ENCODE data around the gene SARS1. TPM values are rescaled to one million over a fixed set of nuclear protein-coding genes. Genes with fewer than 3 reads are reported as not detected.

The SARS1 gene
- total and polyA plus RNA-seq, 5 donors, result 84.5 to 146 (median 134) TPM

DNA sequence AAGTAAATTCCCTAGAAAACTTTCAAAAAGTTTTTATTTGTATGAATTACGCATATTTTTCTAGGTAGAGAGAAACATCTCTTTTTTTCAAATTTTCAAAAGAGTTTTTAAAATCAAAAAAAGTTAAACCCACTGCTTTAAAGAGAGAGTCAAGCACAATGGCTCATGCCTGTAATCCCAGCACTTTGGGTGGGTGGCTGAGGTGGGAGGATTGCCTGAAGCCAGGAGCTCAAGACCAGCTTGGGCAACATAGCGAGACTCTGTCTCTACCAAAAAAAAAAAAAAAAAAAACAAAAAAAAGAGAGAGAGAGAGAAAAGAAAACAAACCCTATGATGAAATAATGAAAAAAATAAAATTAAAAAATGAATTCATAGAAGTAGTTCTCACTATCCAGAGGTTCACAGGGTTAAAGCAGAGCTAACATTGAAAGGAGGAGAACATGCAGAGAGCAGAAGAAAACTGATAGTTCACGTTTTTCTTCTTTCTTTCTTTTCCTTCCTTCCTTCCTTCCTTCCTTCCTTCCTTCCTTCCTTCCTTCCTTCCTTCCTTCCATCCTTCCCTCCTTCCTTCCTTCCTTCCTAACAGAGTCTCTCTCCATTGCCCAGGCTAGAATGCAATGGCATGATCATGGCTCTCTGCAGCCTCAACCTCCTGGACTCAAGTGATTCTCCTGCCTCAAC, 30.5 kb upstream of the SARS1 start:
- Histone ChIP-seq H3K4me1 (ENCODE audit: control insufficient read depth, insufficient read depth, low read length) (no peaks in the 10 kb centered on the region), H3K4me3 (ENCODE audit: low read length) (no peak overlapping the region), H3K9me3 (ENCODE audit: control insufficient read depth, low read length) (no peaks in the 10 kb centered on the region), H3K27me3 (ENCODE audit: control insufficient read depth, insufficient read depth) (no peaks in the 10 kb centered on the region), H3K27ac (ENCODE audit: low read length) (no peak overlapping the region)
- ATAC-seq (no peak), DNase-seq (no peak)
- intact Hi-C loops (cut with DNase I), result no loop called here
- WGBS, result 83% methylated on average over 3 of the region's 3 CpGs

DNA sequence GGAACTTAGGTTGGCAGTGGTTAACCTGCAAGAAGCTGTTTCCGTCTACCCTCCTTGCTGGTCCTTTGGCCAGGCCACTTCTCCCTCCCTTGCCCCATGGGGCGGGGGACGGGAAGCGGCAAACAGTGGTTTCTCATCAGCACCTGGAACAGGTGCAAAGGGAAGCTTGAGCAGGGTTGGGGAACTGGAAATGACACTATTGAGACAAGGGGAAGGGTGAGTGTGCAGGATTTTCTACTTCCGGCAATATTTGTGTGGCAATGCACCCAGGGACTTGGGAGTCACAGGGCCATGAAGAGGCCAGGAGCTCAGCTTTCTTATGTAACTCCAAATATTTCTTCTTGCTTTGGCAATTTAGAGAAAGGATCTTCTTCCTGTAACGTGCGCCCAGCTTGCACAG, 29.0 kb upstream of the SARS1 start:
- 89% methylated on average over 7 of the region's 7 CpGs for WGBS
- Histone ChIP-seq H3K27ac (ENCODE audit: low read length) (no peak overlapping the region), H3K27me3 (ENCODE audit: control insufficient read depth, insufficient read depth) (no peaks in the 10 kb centered on the region), H3K4me1 (ENCODE audit: control insufficient read depth, insufficient read depth, low read length) (no peaks in the 10 kb centered on the region), H3K9me3 (ENCODE audit: control insufficient read depth, low read length) (no peaks in the 10 kb centered on the region), H3K4me3 (ENCODE audit: low read length) (no peak overlapping the region)
- intact Hi-C loops (cut with DNase I), result no loop called here
- no peak for ATAC-seq
- DNase-seq, result no peak

DNA sequence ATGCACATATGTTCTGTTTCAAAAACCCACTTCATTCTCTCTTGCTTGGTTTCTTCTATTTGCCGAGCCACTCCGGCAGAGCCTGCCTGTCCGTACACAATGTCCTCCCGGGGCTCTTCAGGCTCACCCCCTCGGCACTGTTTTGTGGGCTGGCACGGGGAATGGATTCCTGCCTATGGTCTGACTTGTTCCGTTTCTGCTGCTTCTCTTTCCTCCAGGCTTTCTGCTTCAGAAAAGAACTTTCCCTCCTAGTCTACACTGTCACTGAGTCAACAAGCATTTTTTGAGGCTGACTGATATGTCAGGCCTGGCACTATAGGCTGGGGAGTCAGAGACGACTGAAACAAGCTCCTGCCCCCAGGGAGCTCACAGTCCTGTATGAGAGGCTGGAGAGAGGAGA, 28.4 kb upstream of the SARS1 start:
- no peak overlapping the region for H3K4me3 ChIP-seq (ENCODE audit: low read length)
- no peak for DNase-seq
- no peaks in the 10 kb centered on the region for H3K9me3 ChIP-seq (ENCODE audit: control insufficient read depth, low read length)
- WGBS, result 74% methylated on average over 8 of the region's 8 CpGs
- intact Hi-C loops (cut with DNase I), result no loop called here
- H3K27me3 ChIP-seq (ENCODE audit: control insufficient read depth, insufficient read depth), result no peaks in the 10 kb centered on the region
- no peaks in the 10 kb centered on the region for H3K4me1 ChIP-seq (ENCODE audit: control insufficient read depth, insufficient read depth, low read length)
- no peak overlapping the region for H3K27ac ChIP-seq (ENCODE audit: low read length)
- peak in 1 of 2 donors; percentile 19 for ATAC-seq

DNA sequence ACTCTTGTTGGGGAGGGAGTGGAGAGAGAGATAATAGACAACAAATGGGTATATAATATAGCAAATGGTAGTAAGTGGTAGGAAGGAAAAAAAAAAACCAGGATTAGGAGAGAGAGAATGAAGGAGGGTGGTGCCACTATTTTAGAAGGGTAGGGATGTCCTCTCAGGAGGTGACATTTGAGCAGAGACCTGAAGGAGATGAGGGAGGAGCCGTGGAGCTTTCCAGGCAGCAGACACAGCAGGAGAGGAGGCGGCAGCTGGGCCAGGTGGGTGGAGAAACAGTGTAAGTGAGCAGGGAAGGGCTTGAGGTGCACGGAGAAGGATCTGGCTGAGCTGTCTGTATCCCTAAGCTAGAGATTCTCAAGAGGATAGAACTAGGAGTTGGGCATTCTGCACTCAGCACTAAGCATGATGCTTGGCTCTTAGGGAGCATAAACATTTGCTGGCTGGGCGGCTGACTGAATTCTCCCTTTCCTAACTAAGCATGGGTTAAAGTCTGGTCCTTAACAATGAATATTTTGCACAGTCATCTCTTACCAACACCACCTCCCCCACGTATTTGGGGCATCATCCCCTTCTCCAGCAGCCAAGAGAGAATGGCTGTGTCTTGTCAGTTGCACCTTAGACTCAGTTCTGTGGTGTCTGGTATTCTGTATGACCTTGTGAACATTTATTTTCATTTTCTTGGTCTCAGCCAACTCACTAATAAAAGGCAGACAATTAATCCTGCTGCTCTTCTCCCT, 27.6 kb upstream of the SARS1 start:
- no peak overlapping the region for H3K4me3 ChIP-seq (ENCODE audit: low read length)
- H3K27ac ChIP-seq (ENCODE audit: low read length), result peak overlapping the region; percentile 25
- 56% methylated on average over 5 of the region's 5 CpGs for WGBS
- H3K4me1 ChIP-seq (ENCODE audit: control insufficient read depth, insufficient read depth, low read length), result no peaks in the 10 kb centered on the region
- H3K27me3 ChIP-seq (ENCODE audit: control insufficient read depth, insufficient read depth), result no peaks in the 10 kb centered on the region
- no peak for DNase-seq
- no peaks in the 10 kb centered on the region for H3K9me3 ChIP-seq (ENCODE audit: control insufficient read depth, low read length)
- ATAC-seq, result peak in 1 of 2 donors; percentile 5
- intact Hi-C loops (cut with DNase I), result no loop called here

DNA sequence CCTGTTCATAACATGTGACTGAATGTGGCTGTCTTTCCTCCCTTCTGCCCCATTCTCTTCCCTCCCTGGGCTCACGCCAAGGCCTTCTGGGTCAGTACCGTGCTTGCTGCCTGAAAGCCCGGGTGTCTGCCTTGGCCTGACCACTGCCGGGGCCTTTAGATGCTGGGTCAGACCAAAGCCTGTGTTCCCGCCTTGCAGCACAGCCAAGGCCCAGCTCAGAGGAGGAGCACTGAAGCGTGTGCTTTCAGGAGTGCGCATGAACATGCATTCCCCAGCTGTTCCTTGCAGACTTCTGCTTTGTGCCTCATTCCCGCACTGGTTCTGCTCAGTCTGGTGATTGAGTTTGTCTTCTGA, 27.0 kb upstream of the SARS1 start:
- Histone ChIP-seq H3K27me3 (ENCODE audit: control insufficient read depth, insufficient read depth) (no peaks in the 10 kb centered on the region), H3K27ac (ENCODE audit: low read length) (no peak overlapping the region), H3K4me3 (ENCODE audit: low read length) (no peak overlapping the region), H3K9me3 (ENCODE audit: control insufficient read depth, low read length) (no peaks in the 10 kb centered on the region), H3K4me1 (ENCODE audit: control insufficient read depth, insufficient read depth, low read length) (no peaks in the 10 kb centered on the region)
- intact Hi-C loops (cut with DNase I), result no loop called here
- WGBS, result 58% methylated on average over 8 of the region's 8 CpGs
- peak; percentile 26 to 78 (median 63) for DNase-seq
- ATAC-seq, result peak; percentile 53 to 71

DNA sequence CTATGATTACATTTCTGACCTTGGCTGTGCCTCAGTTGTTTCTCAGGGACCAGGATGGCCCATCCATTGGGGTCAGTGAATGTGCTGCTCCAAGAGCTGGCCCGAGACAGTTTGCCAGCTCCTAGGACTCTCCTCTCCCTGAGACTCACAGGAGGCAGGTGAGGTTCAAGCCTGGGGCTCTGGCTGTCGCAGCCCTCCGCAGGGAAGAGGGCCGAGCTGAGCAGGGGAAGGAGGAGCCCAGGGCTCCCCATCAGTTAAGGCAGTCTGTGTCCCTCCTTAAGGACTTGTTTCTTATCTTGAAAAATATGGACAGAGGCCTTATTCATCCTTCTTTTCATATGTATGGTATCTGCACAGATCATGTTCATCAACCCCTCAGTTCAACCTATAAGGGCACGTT, 26.6 kb upstream of the SARS1 start:
- Histone ChIP-seq H3K4me3 (ENCODE audit: low read length) (no peak overlapping the region), H3K4me1 (ENCODE audit: control insufficient read depth, insufficient read depth, low read length) (no peaks in the 10 kb centered on the region), H3K27me3 (ENCODE audit: control insufficient read depth, insufficient read depth) (no peaks in the 10 kb centered on the region), H3K9me3 (ENCODE audit: control insufficient read depth, low read length) (no peaks in the 10 kb centered on the region), H3K27ac (ENCODE audit: low read length) (no peak overlapping the region)
- ATAC-seq (no peak), DNase-seq (no peak)
- 82% methylated on average over 5 of the region's 5 CpGs for WGBS
- intact Hi-C loops (cut with DNase I), result no loop called here

DNA sequence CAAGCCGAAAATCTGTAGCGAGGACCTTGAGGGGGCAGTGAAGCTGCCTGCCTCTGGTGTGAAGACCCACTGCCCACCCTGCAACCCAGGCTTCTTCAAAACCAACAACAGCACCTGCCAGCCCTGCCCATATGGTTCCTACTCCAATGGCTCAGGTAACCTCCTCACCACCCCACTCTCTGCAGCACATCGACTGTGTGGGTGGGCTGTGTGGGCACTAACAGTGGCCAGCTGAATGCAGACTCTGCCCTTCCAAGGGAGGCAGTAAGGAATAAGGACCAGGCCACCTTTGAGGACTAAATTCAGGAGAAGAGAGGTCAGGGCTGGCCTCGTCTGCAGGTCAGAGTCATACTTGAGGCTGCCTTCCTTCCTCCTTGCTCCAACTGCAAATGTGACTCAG, 25.5 kb upstream of the SARS1 start:
- Histone ChIP-seq H3K4me3 (ENCODE audit: low read length) (no peak overlapping the region), H3K27ac (ENCODE audit: low read length) (no peak overlapping the region), H3K27me3 (ENCODE audit: control insufficient read depth, insufficient read depth) (no peaks in the 10 kb centered on the region), H3K4me1 (ENCODE audit: control insufficient read depth, insufficient read depth, low read length) (no peaks in the 10 kb centered on the region), H3K9me3 (ENCODE audit: control insufficient read depth, low read length) (no peaks in the 10 kb centered on the region)
- ATAC-seq (no peak), DNase-seq (no peak)
- intact Hi-C loops (cut with DNase I), result no loop called here
- 95% methylated on average over 4 of the region's 4 CpGs for WGBS

DNA sequence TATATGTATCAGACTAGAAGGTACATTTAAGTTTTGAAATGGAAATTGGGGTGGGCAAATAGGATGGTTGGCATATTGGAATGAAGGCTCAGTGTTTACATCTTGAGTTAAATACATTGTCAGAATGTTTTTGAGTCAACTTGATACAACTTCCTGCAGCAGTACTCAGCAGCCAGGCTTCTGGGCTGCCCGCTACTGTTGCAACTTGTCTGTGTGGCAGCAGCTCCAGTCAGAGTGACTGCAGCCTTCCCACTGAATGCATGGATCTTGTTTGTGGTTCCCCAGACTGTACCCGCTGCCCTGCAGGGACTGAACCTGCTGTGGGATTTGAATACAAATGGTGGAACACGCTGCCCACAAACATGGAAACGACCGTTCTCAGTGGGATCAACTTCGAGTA, 24.9 kb upstream of the SARS1 start:
- intact Hi-C loops (cut with DNase I), result no loop called here
- 77% methylated on average over 6 of the region's 6 CpGs for WGBS
- no peaks in the 10 kb centered on the region for H3K27me3 ChIP-seq (ENCODE audit: control insufficient read depth, insufficient read depth)

DNA sequence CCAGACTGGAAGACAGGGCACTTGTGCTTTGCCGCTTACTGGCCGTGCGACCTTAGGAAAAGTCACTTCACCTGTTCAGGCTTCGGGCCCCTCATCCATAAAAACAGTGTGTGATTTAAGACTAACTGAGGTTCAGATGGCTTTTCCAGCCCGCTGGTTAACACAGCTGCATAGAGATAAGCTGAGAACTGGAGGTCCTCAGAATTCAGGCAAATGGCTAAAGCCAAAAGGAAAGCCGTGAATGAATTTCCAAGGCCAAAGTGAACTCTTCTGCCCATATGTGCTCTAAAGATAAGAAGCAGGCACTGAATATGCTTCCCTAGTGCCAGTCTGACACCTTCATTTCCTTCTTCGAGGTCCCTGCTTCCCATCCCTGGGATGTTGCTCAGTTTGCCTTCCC, 23.5 kb upstream of the SARS1 start:
- H3K27me3 ChIP-seq (ENCODE audit: control insufficient read depth, insufficient read depth), result no peaks in the 10 kb centered on the region

More for the DNA sequence above, 24.9 kb upstream of the SARS1 start:
- no peaks in the 10 kb centered on the region for H3K4me1 ChIP-seq (ENCODE audit: control insufficient read depth, insufficient read depth, low read length)
- ATAC-seq (no peak), DNase-seq (no peak)
- H3K4me3 ChIP-seq (ENCODE audit: low read length), result no peak overlapping the region
- no peak overlapping the region for H3K27ac ChIP-seq (ENCODE audit: low read length)
- H3K9me3 ChIP-seq (ENCODE audit: control insufficient read depth, low read length), result no peaks in the 10 kb centered on the region

DNA sequence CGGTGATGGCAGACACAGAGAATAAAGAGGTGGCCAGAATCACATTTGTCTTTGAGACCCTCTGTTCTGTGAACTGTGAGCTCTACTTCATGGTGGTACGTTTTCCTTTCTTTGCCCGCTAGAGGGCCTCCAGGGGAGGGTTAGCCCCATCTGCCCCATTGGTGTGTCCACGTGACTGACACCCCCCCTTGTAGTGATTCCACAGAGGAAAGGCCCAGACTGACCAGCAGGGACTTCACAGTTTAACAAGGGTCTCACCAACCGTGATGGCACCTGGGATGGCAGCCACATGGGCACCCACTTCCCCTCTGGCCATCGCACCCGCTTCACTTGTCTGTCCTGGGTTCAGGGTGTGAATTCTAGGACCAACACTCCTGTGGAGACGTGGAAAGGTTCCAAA, 22.3 kb upstream of the SARS1 start:
- WGBS, result 84% methylated on average over 8 of the region's 8 CpGs
- ATAC-seq, result no peak
- no peaks in the 10 kb centered on the region for H3K4me1 ChIP-seq (ENCODE audit: control insufficient read depth, insufficient read depth, low read length)
- no peak for DNase-seq
- H3K27ac ChIP-seq (ENCODE audit: low read length), result no peak overlapping the region
- no peaks in the 10 kb centered on the region for H3K27me3 ChIP-seq (ENCODE audit: control insufficient read depth, insufficient read depth)
- no peak overlapping the region for H3K4me3 ChIP-seq (ENCODE audit: low read length)
- no peaks in the 10 kb centered on the region for H3K9me3 ChIP-seq (ENCODE audit: control insufficient read depth, low read length)
- intact Hi-C loops (cut with DNase I), result no loop called here

More for the DNA sequence above, 23.5 kb upstream of the SARS1 start:
- no peaks in the 10 kb centered on the region for H3K4me1 ChIP-seq (ENCODE audit: control insufficient read depth, insufficient read depth, low read length)
- intact Hi-C loops (cut with DNase I), result no loop called here
- DNase-seq (no peak), ATAC-seq (no peak)
- no peak overlapping the region for H3K27ac ChIP-seq (ENCODE audit: low read length)
- H3K9me3 ChIP-seq (ENCODE audit: control insufficient read depth, low read length), result no peaks in the 10 kb centered on the region
- H3K4me3 ChIP-seq (ENCODE audit: low read length), result no peak overlapping the region
- WGBS, result 81% methylated on average over 7 of the region's 7 CpGs

DNA sequence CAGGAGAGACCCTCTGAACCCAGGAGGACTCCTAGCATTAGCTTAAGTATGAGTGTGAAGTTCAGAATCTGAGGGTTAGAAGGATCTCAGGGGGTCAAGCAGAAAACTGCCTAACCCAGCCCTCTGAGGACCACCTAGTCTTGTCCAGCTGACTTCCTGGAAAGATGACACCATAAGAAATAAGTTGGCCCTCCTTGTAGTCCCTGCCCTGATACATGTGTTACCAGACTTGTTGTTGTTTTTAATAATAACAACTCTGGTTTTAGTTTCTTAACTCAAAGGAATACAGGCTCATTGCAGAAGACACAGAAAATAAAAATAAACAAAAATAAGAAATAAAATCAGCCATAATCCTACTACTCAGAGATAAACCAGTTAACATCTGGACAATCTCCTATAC, 21.8 kb upstream of the SARS1 start:
- no peaks in the 10 kb centered on the region for H3K9me3 ChIP-seq (ENCODE audit: control insufficient read depth, low read length)
- no peaks in the 10 kb centered on the region for H3K27me3 ChIP-seq (ENCODE audit: control insufficient read depth, insufficient read depth)
- intact Hi-C loops (cut with DNase I), result no loop called here
- H3K4me1 ChIP-seq (ENCODE audit: control insufficient read depth, insufficient read depth, low read length), result no peaks in the 10 kb centered on the region
- DNase-seq, result no peak
- H3K27ac ChIP-seq (ENCODE audit: low read length), result no peak overlapping the region
- no peak for ATAC-seq
- no peak overlapping the region for H3K4me3 ChIP-seq (ENCODE audit: low read length)

All from right cardiac atrium (tissue), 5 donors.